ENCODE results near the gene TACC2.
"Not testable (repeated sequence)": the region's sequence is repeated elsewhere in the genome, so short reads cannot be mapped to it uniquely, and the experiment has no call there.

TACC2 gene, protein sequence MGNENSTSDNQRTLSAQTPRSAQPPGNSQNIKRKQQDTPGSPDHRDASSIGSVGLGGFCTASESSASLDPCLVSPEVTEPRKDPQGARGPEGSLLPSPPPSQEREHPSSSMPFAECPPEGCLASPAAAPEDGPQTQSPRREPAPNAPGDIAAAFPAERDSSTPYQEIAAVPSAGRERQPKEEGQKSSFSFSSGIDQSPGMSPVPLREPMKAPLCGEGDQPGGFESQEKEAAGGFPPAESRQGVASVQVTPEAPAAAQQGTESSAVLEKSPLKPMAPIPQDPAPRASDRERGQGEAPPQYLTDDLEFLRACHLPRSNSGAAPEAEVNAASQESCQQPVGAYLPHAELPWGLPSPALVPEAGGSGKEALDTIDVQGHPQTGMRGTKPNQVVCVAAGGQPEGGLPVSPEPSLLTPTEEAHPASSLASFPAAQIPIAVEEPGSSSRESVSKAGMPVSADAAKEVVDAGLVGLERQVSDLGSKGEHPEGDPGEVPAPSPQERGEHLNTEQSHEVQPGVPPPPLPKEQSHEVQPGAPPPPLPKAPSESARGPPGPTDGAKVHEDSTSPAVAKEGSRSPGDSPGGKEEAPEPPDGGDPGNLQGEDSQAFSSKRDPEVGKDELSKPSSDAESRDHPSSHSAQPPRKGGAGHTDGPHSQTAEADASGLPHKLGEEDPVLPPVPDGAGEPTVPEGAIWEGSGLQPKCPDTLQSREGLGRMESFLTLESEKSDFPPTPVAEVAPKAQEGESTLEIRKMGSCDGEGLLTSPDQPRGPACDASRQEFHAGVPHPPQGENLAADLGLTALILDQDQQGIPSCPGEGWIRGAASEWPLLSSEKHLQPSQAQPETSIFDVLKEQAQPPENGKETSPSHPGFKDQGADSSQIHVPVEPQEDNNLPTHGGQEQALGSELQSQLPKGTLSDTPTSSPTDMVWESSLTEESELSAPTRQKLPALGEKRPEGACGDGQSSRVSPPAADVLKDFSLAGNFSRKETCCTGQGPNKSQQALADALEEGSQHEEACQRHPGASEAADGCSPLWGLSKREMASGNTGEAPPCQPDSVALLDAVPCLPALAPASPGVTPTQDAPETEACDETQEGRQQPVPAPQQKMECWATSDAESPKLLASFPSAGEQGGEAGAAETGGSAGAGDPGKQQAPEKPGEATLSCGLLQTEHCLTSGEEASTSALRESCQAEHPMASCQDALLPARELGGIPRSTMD (N-terminal part only)

DNA sequence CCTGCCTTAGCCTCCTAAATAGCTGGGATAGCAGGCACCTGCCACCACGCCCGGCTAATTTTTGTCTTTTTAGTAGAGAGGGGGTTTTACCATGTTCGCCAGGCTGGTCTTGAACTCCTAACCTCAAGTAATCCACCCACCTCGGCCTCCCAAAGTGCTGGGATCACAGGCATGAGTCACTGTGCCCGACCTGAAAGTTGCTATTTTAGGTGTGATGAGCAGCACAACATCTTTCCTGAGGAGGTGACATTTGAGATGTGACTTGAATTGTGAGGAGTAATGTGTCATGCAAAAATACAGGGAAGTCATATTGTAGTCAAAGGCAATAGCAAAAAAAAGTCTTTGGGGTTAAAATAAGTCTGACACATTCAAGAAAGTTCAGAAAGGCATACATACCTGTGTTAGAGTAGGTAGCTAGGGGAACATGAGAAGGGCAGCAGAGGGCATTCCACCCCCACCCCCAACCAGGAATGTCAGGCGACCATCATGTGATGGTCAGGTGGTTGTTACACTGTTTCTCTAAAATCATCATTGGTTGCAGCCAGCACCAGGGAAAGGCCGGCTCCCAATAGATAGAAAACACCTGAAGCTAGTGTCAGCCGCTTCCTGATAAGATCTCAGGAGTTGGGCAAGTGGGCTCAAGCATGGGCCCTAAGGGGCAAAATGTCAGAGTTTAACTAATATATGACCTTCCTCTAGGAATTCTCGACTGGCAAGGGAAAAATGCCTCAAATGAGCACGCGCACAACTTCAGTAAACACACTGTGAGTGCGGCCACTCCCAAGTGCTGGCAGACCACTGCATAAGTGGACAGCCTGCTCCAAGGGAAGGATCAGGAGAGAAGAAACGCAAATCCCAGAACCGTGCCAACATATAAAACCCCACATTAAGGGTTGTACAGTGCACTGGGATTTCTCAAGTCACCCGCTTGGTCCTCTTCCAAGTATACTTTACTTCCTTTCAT is at the start of gene TACC2:
Gene TACC2 (plus strand): TSS at position 803 of the 964 bp plus-strand sequence. CDS start 32,819 bp downstream, outside the sequence.
- DNase-seq (ENCODE audit: low spot score), result peak; percentile 74

DNA sequence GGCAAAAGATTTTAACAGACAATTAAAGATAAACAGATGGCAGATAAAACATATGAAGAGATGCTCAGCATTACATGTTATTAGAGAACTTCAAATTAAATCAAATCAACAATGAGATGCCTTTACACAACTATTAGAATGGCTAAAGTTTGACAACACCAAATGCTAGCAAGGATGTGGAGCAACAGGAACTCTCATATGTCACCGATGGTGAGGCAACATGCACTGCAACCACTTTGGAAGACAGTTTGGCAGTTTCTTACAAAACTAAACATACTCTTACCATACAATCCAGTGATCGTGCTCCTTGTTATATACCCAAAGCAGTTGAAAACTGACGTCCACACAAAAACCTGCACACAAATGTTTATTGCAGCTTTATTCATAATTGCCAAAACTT is 47.4 kb upstream of the TACC2 start:
- DNase-seq (ENCODE audit: low spot score), result no peak

DNA sequence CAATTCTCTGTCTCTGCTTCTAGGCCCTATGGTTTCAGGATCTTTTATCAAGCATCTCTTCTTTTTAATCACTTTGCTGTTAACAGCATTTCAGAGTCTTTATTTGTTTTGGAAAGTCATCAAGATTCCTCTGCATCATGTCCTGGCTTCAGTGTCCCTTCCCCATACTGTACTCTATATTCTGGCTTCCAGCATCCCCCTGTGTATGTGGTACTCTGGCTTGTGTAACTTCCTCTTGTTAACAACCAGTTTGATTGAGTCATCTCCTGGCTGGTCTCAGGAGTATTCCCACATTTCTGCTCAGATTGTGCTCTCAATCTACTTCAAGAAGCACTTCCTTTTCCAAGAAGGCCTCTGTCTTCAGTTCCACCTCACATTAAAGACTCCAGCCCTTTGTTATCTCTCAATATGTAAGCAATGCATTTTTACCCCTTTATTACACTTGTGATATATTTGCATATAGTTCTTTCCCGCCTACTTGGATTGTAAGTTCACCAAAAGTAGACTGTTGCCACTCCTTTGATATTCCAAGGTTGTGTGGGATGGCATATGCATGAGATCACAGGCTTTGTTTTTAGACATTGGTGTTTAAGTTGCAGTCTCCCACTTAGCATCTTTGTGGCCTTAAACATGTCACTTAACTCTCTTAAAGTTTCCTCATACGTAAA is 46.1 kb upstream of the TACC2 start:
- DNase-seq (ENCODE audit: low spot score), result peak; percentile 24

DNA sequence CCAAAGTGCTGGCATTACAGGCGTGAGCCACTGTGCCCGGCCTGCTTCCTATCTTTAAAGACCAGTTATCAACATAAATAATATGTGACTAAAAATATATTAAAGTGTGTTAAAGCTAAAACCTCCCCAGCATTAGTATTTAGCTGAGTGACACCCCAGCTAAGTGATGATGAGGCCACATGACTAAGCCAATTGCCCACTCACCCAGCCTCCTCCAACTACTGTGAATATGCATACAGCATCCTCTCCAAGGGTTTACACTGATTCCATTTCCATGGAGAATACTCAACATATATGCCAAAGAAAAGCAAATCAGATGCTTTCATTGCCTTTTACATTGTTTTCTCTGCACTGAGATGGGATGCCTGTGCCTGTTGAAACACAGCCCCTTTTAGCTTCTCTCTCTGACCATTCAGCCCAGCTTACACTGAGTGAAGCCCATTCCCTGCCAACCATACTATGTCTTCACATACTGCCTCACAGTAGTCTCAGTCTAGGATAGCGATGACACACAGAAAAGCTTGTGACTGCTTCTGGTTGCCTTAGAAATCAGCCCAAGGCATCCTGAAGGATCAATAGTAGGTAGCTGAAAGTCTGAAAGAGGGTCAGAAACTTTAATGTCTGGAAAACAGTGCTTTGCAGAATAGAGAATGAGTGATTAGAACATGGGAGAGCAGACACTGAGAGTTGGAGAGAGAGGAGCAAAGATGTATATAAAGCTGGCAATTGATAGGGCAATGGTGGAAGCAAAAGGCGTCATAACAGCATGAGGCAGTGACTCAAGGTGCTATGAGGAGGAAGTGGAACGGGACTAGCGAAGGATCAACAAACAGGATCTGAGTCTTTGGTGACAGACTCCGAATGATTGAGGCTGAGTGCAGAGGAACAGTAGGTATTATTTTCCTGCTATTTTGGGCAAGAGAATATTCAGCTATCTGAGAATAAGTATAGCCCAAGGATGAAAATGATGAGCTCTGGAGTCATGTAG is 41.3 kb upstream of the TACC2 start:
- DNase-seq (ENCODE audit: low spot score), result peak; percentile 47

DNA sequence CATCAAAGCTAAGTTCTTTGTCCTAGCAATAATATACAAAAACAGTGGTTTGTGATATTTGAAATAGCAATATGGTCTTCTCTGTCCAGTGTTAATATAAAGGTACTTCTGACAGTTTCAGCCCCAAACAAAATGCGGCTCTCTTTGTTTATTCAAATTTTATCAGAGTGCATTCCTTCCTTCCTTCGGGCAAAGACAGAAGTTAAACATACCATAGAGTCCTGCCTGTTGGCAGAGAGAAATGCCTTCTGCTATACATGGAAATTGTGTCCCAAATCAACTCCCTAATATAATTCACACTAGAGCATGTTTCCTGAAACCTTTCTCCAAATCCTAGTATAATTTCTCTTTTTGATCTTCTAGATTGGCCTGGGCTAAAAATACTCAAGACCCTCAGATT is 39.9 kb upstream of the TACC2 start:
- DNase-seq (ENCODE audit: low spot score), result no peak

DNA sequence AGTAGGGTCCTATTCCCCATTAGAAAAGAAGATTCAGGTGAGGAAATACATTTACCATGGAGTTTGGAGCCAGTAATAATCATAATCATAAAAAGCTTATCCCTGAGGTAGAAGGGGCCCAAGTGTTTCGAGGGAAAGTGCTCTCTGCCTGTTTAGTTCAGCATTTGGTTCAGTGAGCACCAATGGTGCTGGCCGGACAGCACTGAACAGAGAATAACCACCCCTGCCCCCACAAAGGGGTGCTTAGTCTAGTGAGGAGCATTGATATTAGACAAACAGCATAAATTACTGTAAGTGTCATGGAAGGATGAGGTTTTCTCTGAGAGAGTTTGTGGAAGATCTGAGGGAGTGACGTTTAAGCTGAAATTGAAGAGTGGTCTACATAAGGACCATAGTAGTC is 39.5 kb upstream of the TACC2 start:
- DNase-seq (ENCODE audit: low spot score), result no peak

DNA sequence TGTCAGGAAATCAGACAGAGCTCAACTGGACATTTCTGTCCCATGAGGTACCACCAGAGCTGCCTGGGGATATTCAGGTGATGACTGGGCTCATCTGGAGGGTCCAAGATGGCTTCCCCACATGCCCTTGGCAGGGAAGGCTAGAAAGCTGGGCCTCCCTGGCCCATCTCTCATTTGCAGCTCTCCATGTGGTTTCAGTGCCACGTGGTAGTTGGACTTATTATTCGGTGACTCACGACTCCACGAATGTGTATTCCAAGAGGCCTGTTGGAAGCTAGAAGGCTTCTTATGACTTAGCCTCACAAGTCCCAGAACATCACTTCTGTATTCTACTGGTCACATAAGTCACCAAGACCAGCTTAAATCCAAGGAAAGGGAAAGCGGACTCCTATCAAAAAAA is 36.7 kb upstream of the TACC2 start:
- DNase-seq (ENCODE audit: low spot score), result no peak

DNA sequence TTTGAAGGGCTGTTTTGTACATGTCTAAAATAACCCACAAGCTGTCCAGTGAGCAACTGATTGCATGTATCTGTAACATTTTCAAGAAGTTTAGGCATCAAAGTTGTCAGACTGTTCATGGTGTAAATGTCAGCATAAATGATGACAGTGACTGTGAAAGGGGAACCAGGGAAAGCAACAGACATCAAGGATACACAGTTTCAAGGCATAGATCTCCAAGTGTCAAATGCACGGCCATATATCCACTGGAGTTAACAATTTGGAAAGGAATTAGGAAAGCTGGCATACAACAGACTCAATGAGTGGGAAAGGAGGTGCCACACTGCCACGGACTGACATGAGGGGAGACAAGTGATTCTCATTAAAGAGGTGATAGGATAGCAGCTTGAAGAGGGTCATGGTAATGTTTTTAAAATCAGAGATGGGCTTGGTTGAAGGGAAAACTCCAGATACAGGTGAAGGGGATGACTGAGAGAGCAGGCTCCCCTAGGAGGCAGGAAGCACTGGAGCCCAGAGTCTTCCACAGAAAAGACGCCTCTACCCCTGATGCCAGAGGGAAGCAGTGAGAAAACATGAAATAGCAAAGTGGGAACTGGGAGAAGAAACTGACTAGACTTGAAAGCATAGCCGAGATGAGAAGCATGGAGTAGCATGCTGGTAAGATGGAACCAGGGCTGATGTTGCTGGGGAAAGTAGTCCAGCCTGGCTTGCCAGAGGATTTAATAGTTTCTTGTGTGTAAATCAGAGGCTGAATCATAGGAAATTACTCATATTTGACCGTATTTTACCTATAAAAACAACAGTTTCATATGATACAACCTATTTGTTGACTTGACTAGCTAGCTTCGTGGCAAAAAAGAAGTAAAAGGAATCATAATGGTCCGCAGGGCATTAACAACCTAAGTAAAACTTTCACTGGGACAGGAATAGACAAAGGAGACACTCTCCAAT is 32.6 kb upstream of the TACC2 start:
- no peak for DNase-seq (ENCODE audit: low spot score)

DNA sequence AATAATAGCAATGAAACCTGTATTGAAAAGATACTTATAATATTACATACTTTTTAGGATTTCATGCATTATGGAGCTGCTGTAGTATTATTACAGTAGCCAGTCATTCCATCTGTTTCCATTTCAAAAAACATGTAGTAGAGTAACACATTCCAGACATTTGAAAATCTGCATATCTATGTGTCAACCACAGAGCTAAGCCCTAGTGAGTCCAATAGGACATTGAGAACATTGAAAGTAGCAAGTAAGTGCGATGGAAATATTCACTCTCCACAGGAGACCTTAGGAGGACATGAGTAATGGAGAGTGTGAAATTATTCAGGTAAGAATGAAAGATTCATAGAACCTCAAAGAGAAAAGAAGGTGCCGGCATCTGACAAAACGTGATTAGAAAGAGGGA is 29.3 kb upstream of the TACC2 start:
- DNase-seq (ENCODE audit: low spot score), result no peak

DNA sequence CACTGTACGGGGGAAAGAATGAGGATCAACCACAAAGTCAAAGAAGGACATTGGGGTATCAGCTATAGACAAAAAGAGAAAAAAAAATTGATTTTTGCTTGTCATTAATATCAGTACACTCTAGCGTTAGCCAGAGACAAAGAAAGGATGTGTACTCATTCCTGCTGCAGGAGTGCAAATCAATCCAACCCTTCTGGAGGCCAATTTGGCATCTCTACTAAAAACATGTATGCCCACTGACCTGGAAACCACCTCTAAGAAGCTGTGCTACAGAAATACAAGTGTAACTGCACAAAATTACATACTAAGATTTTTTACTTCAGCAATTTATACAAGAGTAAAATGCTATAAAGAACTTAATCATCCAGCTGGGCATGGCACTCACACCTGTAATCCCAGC is 27.5 kb upstream of the TACC2 start:
- DNase-seq (ENCODE audit: low spot score), result no peak

DNA sequence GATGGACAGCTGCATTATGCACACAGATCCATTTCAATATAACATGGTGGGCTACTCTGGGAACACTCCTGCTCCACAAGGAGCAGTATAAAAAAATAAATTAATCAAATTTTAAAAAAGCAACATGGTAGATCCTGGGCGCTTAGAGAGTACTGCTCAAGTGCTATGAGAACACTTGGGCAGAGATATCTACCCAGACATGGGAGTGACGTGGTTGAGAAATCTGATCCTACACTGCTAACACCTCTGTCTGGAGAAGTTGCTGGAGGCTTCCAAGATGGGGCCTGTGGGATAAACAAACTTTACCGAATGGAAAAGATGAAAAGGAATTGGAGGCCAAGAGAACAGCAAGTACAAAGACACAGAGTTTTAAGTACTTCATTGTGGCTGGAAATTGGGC is 23.0 kb upstream of the TACC2 start:
- no peak for DNase-seq (ENCODE audit: low spot score)

DNA sequence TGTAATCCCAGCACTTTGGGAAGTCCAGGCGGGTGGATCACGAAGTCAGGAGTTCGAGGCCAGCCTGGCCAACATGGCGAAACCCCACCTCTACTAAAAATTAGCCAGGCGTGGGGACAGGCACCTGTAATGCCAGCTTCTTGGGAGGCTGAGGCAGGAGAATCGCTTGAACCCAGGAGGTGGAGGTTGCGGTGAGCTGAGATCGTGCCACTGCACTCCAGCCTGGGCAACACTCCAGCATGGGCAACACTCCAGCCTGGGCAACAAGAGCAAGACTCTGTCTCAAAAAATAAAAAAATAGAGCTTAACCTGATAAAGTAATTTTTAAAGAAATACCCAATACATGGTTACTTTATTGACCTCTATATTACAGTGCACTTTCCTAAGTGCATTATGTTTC is 19.9 kb upstream of the TACC2 start:
- DNase-seq (ENCODE audit: low spot score), result not testable (repeated sequence)

DNA sequence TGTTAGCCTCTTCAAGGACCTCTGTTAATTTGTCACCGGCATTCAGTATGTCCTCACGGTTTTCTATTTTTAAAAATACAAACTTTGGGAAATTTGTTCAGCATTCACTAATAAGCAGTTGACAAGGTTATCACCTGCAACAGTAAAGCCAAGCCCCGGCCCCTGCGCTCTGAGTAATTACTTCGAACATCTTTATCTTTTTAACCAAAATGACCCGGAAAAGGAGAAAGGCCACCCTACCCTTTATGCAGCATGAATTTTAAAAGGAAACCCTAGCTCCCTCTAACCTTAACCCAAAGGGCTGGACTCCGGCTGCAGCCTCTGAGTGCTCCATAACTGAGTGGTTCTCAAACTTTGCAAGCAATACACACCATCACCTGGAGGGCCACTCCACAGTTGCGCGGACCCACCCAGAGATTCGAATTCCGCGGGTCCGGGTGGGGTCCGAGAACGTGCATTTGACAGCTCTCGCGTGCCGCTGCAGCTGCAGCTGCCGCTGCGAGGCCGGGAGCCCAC is 14.9 kb upstream of the TACC2 start:
- DNase-seq (ENCODE audit: low spot score), result no peak

DNA sequence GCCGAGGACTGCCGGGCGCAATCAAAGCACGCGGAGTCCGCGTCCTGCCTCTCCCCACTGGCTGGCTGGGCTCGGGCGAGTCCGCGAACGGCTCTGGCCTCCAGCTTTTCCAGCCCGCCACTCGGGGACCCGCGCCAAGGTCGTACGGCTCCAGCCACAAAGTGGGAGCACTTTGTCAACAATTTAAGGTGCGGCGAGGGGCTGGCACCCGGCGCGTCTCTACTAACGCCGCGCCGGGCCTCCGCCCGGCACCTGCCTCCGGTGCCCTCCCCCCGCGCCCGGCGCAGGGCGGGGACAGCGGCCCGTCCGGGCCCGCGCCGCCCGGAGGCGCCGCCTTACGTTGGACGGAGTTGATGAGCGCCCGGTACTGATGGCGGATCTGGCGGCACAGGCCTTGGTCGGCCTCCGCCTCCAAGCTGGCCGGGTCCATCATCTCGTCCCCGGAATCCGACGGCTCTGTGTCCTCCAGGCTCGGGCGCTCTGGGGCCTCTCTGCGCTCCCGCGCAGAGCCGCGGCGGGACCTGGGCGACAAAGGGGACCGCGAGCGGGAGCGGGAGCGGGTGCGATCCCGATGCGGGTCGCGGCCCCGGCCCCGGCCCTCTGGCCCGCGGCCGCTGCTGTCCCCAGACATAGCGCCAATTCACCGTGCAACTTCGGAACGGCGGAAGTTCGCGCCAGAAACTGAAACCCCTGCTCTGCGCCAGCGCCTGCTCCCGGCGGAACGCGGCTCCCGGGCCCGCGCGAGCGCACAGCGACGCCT is 14.2 kb upstream of the TACC2 start, which contains the start of gene NSMCE4A:
Gene NSMCE4A (minus strand): TSS at position 683 of the 760 bp plus-strand sequence. CDS start 52 bp downstream, at position 631.
- peak; percentile 74 for DNase-seq (ENCODE audit: low spot score)

DNA sequence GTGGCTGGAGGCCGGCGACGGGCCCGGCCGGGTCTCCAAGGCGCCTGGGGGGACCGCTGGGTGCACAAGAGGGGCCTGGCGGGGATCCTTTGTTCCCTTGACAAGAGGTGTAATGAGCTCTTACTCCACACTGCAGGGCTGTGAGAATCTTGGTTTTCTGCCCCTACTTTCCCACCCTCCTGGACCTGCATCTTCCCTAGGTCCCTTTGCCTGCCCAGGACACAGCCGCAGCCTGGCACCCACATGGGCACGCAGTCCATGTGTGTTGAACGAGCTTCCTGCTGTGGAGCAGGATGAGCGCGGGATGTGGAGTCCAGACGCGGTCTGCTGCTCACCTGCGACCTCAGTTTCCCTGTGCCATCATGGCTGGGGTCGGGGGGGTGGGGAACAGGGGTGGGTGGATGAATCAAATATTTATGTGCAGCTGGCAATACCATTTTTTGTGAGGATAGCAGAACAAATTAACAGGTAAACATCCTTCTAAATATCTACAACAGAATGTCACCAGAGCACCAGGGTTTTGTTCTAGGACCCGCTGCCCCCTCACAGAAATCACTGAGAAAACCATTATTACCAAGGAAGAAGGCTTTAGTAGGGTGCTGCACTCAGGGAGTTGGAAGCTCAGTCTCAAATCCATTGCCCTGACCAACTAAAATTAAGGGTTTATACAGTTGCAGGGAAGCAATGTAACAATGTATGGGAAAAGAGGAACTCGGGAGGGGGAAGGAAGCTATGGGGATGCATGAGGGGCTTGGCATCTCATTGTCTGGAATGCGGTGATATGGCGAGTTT is 13.5 kb upstream of the TACC2 start:
- no peak for DNase-seq (ENCODE audit: low spot score)

DNA sequence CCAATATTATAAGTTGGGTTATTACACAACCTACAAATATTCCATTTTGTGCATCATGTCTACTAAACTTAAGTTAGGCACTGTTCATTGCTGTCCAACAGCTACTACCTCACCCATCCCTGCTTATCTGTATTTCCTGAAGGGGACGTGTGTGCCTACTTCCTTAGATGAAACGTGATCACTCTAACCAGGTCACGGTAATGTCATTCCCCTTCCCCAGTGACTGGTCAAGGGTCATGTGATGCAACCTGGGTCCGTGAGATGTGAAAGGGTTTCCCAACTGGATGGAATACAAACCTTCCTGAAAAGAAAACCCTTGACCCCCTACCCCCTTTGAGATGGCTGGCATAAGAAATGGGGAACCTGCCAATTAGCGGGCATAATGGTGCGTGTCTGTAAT is 12.4 kb upstream of the TACC2 start:
- DNase-seq (ENCODE audit: low spot score), result no peak

Measured in putamen (tissue), 1 donor.